ENCODE data around the gene NOSIP.

Gene NOSIP

DNA sequence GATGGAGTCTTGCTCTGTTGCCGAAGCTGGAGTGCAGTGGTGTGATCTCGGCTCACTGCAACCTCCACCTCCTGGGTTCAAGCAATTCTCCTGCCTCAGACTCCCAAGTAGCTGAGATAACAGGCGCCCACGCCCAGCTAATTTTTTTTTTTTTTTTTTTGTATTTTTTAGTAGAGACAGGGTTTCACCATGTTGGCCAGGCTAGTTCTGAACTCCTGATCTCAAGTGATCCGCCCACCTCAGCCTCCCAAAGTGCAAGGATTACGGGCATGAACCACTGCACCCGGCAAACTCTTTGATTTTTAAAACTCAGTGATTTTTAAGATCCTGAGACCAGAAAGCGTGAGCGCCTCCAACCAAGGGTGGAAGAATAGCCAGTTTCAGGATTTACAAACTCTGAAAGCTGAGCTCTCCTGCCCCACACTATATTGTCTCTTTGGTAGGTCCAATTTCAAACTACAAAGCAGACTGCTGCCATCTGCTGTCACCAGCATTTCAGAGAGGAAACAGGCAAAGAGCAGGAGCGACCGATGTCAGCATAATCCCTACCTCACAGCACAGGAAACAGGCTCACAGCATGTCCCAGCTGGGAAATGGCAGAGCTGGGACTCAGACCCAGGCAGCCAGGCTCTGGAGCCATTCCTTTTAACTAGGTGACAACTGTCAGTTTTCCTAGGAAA is 9.2 kb downstream of the NOSIP start:
- DNase-seq (ENCODE audit: low spot score): peak; percentile 44

DNA sequence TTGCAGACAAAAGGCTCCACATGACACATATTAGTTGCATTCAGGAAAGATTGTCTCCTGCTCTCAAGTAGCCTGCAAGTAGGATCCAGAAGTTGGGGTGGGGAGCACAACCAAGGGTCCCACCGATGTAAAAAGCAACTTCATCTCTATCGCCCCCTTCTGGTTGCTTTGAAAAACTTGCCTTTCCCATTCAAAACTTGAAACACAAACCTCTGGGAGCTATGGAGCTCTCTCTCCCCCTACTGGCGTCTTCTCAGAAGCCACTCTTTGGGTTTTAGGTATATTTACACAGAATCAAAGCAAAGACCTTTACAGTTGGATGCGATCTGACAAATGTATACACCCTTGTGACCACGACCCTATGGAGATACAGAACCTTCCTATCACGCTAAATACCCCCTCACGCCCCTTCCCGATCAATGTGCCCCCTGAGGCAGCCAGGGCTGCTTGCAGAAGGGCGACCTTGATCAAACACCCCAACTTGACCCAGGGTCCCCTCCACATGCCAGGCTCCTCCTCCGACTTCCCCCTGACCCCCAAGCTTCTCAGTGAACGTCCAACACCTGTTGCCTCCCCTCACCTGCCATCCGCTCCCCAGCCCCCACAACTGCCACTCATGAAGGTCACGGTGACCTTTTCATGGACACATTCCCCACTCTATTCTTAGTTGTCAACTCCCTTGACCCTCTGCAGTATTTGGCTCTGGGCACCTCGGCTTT is 10.1 kb downstream of the NOSIP start:
- peak; percentile 89 for DNase-seq (ENCODE audit: low spot score)

DNA sequence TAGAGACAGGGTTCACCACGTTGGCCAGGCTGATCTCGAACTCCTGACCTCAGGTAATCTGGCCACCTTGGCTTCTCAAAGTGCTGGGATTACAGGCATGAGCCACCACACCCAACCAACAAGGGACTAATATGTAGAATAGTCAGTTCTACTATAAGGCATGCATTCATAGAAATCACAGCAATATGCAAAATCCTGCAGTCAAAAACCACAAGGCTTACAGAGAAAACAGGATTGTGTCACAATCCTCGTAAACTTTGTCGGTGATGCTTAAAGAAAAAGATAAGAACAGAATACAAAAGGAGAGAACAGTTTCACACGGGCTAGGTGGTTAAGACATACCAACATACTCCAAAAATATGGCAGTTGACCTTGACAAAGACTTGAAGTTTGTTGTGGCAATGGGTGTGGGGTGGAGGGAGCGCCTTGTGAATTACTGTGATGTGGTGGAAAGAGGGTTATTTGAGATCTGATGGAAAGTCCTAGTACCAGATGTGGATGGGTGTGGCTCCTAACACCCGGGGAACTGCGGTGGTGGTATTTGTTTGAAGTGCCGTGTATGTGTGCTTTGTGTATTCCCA is 12.4 kb downstream of the NOSIP start:
- no peak for DNase-seq (ENCODE audit: low spot score)

DNA sequence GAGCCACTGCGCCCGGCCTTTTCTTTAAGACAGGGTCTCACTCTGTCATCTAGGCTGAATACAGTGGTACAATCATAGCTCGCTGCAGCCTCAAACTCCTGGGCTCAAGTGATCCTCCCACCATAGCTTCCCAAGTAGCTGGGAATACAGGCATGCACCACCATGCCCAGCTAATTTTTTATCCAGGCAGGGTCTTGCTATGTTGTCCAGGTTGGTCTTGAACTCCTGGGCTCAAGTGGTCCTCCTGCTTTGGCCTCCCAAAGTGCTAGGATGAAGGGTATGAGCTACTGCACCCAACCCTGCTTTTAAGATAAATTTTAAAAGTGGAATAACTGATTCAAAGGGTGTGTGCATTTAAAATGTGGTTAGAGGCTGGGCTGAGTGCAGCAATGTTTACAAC is 14.1 kb downstream of the NOSIP start:
- DNase-seq (ENCODE audit: low spot score): no peak

DNA sequence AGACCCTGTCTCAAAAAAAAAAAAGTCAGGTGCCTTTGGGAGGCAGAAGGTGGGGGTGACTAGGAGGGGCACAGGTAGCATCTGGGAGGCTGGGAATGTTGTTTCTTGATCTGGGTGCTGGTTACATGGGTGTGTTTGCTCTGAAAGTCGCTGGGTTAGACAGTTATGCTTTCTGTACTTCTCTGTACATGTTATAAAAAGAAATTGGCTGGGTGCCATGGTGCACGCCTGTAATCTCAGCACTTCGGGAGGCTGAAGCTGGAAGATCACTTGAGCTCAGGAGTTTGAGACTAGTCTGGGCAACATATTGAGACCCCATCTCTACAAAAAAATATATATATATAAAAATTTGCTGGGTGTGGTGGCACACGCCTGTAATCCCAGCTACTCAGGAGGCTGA is 15.1 kb downstream of the NOSIP start:
- DNase-seq (ENCODE audit: low spot score): no peak

DNA sequence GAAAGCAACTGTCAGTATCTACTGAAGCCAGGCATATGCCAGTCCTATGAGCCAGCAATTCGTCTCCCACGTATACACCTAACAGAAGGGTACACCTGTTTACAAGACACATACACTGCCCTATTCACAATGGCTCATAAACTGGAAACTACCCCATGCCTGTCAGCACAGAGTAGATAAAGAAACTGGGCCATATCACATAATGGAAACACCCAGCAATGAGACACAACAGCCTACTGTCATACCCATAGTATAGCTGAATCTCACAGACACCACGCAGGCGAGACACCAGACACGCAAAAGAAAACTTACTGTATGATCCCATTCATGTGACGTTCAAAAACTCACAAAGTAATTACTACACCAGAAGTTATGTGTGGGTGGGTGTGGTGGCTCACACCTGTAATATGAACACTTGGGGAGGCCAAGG is 15.7 kb downstream of the NOSIP start:
- no peak for DNase-seq (ENCODE audit: low spot score)

DNA sequence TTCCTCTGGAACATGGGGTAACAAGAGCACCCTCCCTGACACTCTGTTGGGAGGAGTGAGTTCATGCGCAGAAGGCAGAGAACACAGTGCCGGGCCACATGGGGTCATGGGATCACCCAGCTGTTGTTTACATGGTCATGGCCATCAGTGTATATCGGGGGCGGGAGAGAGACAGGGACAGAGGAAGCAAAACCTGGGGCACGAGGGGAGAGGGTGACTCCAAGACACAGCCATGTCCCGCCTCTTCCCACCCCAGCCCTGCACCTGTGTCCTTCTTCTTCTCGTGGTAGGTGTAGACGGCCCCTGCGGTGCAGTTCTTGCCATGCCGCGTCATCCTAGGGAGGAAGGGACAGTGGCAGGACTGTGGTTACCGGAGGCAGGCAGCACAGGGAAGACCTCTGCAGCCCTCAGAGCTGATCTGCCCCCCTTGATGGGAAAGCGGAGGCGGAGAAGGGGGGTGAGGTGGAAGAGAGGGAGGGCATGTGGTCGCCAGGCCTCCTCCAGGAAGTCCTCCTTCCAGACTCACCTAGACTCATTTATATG is 19.9 kb downstream of the NOSIP start:
- no peak for DNase-seq (ENCODE audit: low spot score)

DNA sequence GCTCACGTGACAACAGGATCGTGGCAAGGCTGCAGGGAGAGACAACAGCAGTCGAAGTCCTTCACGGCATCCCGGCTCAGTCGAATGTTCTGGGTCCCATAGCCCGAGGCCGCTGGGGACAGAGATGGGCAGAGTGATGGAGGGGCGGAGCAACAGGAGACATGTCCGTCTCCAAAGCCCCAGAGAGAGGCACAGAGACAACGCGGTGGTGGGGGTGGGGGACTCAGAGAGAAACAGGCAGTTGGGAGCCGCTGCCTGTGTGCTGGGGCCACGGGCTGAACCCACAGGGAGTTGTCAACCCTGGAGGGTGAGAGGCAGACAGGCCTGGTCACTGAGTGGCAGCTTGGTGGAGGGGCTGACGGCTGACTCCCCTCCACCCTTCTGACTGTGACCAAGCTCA is 20.4 kb downstream of the NOSIP start:
- DNase-seq (ENCODE audit: low spot score): no peak

DNA sequence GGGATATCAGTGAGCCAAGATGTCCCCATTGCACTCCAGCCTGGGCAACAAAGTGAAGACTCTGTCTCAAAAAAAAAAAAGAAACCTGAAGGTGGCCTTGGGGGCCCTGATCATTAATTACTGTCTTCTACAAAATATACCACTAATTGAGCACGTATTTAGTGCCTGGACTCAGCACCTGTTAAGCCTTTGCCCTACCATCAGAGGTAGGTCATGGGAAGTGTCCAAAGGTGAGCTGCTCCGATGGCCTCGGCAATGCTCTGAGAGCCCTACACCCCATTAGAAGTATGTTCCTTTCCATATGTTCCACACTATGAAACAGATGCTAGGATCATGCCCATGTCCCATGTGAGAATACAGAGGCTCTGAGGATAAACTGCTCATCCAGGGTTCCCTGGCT is 20.9 kb downstream of the NOSIP start:
- no peak for DNase-seq (ENCODE audit: low spot score)

DNA sequence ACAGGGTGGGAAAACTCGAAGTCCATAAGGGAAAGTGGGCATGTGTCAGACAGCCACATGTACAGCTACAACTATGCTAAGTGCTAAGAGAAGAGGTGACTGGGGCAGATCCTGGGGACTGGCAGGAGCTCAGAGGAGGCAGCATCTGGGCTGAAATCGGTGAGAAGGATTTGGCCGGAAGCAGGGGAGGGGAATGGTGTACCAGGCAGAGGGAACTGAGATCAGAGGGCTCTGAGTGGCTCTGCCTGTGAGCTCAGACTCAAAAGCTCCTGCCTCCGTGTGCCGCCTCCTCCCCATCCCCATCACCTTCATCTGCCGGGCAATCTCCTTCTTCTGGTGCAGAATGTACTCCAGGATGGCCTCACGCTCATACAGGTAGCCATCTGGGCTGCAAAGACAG is 21.8 kb downstream of the NOSIP start:
- DNase-seq (ENCODE audit: low spot score): no peak

DNA sequence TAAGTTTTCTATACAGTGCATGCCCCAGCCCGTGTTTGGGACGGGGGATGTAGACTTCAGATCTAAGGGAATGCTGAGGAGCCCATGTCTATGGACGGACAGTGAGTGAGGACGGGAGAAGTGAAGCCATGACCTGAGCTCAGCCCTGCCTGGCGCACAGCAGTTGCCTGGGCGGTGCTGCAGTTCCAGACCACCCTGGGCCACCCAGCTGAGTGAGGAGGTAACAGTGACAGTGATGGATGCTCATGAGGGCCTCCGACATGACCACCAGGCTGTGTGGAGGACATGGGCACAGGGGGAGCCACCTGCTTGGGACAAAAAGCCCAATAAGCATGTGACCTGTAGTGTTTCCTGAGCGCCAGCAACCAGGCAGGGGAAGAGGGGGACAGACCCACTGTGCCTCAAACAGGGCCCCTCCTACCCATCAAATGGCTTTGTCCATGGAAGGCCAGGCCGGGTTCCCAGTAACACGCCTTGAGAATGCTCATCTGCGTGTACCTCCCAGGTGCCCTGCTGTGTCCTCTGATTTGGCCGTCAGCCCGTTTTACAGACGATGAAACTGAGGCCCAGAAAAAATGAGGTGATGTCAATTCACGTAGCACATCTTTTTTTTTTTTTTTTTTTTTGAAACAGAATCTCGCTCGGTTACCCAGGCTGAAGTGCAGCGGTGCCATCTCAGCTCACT is 22.6 kb downstream of the NOSIP start:
- no peak for DNase-seq (ENCODE audit: low spot score)

DNA sequence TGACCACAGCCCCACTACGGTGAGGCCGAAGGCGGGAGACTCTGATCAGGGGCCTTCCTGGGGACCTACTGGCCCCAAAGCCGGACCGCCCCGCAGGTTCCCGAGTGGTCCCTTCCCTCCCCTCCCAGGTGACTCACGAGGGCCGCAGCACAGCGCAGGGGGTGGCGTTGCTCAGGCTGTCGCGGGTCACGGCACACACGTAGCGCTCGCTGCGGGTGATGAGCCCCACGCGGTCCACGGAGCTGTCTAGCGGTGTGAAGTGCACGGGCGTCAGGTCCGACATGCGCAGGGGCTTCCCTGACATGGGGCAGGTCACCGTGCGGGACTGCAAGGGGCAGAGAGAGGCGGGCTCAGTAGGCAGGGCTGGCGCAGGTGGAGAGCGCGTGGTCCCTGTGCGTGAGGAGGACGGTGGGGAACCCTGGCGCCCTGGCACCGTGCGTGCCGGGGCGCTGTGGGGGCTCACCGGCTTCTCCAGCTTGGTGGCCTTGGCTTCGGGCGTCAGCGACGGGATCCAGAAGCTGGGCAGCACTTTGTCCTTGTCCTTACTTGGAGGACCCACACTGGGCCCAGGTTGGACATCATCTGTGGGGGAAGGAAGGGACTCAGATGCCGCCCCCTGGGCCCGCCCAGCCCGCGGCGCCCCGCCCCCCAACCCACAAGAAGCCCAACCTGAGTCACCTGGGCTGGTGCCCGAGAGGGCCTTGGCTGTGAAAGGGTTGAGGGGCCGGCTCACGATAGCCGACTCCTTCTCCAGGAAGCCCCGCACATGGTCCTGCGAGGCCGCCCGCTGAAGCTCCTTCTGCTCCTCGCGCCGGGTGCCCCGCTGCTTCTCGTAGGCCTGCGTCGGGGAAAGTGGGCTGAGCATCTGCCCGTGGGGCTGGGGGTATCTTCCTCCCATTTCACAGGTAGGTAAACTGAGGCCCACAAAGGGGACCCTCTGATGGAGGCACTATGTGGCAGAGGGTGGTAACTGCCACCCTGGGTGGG is 23.7 kb downstream of the NOSIP start:
- DNase-seq (ENCODE audit: low spot score): no peak

DNA sequence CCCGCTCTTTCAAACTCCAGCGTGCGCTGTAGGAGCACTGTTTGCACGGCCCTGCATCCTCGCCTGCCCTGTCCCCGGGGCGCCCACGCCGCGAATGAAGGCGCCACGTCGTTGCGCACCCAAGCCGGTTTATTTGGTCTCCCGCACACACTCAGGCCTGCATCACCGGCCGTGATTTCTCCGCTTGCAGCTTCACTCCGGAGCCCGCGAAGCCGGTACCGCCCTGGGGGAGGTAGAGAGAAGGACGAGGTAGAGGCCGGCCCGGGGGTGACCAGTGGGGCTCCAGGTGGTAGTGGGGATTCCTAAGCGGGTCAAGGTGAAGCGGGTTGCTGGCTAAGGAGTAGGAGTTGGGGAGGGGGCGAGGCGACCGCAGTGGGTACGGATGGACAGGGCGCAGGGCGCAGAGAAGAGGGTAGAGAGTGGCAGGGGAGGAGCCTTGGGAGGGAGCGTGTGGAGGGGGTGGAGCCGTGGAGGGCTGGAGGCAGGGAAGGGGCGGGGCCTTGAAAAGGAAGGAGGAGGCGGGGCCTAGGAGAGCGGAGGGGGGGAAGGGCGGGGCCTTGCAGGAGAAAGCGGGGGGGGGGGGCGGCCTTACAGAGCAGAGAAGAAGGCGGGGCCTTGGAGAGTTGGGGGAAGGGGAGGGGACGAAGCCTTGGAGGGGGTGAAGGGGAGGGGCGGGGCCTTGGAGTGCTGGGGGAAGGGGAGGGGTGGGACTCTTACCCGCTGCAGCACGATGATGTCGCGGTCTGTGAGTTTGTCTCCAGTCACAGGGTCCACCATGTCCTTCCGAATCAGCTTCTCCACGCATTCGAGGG is 24.6 kb downstream of the NOSIP start:
- no peak for DNase-seq (ENCODE audit: low spot score)

DNA sequence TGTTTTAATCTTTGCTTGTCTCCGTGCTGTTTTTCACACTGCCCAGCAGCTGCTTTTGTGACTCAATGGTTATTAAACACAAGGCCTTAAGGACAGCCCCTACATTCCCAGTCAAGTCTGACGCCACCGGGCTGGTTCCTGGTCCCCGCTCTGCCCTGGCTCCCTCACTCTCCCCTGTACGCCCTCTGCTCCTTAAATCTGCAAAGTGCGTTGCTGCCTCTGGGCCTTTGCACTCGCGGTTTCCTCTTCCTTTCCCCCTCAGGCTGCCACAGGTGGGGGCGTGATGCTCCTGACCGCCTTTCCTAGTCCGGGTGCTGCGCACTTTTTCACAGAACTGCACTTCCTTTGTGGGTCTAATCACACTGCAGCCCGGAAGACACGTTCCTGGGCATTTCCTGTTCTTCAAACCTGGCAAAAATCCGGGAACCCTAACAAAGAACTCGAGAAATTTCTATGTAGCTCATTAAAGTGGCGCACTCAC is 25.6 kb downstream of the NOSIP start:
- DNase-seq (ENCODE audit: low spot score): no peak

DNA sequence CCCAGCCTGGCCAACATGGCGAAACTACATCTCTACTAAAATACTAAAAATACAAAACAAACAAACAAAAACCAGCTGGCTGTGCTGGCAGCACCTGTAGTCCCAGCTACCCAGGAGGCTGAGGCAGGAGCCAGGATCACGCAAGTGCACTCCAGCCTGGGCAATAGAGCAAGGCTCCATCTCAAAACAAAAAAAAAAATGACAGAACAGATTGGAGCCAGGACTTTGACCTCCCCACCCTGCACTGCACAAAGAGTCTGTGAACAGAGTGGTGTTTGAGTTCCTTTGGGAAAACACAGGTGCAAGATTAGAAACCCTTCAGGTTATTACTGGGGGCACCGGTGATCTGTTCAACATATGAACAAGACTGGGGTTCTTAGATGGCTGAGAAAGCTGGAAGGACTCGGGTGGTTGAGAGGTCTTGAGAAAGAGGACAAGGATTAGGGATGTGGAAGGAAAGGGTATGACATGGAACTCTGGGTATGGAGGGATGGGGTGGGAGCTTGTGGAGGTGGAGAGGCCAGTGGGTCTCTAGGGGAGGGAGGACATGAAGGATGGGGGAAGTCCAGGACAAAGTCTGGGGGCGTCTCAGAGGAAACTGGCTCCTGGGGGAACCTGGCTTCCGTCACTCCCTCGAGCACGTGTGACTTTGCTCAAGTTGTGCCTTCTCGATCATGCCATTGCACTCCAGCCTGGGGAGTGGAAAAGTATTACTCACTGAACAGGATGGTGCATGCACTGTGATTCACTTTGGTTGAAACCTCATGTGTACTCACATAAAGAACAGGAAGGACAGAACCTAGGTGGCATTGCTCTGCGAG is 26.7 kb downstream of the NOSIP start:
- DNase-seq (ENCODE audit: low spot score): peak; percentile 72

DNA sequence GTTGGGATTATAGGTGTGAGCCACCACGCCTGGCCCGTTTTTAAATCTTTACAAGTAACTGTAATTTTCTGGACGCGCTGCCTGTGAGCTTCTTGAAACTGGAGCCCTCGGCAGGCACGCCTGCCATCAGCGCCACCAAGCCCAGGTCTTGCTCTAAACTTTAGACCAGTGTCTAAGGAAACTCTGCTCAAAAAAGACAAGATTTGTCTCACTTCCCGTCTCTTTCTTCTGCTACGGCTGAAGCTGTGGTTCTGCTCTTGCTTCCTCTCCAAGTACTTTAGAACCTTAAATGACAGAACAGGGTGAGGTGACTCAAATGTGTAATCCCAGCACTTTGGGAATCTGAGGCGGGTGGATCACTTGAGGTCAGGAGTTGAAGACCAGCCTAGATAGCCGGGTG is 27.6 kb downstream of the NOSIP start:
- no peak for DNase-seq (ENCODE audit: low spot score)

DNA sequence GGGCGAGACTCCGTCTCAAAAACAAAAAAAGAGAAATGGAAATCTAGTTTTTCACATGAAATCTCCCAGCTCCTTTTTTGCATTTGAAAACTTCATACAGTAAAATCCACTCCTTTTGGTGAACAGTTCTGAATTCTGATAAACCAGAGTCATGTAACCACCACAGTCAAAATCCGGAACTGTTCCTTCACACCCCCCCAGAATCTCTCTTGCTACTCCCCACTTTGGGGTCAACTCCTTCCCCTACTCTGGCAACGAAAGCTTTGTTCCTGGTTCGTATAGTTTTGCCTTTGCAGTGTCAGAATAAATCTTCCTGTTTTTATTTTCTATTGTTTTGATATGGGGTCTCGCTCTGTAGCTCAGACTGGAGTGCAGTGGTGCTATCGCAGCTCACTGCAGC is 28.8 kb downstream of the NOSIP start:
- no peak for DNase-seq (ENCODE audit: low spot score)

DNA sequence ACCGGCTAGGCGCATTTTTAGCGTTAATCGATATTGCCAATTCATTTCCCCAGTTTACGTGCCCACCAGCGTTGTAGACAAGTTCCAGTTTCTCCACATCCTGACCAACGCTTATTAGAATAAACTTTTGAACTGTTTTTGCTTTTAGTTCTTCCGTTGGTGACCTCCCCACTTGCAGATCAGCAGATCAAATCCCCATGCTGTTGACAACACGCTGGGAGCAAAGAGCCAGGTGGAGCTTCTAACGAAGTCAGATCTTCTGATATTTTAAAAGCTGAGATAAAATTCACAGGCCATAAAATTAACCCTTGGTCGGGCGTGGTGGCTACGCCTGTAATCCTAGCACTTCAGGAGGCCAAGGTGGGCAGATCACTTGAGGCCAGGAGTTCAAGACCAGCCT is 31.3 kb downstream of the NOSIP start:
- no peak for DNase-seq (ENCODE audit: low spot score)

DNA sequence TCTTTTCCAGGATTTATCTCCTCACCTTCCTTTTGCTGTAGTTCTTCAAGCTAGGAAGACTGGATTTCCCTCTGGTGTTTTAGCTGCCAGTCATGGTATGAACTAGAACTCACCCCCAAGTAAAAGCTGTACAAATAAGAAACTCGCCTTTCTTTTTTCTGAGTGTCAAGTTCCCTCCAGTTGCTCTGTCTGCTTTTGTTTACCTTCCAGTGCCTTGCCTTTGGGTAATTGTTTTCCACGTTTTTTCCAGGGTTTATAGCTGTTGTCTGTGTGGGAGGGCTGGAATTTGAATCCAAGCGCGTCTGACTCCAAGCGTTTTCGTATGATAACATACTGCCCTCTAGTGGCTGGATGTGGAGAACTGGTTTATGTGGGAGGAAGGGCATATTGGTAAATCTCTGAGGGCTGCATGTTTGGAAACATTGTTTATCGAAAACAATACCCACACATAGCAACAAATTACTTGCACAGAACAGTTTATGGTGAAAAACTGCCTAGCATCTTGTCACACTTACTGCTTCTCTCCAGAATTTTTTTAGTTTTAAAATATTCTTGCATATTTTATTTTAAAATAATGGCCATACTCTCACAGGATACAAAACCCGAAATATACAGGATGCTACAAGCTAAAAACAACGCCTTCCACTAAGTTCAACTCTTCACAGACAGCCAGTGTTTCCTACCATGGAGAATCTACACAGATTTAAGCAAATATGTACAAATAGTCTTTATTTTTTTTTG is 33.4 kb downstream of the NOSIP start:
- DNase-seq (ENCODE audit: low spot score): peak; percentile 86
